Muscle layer of duodenum (tissue), 2 donors: ENCODE results near the gene FGFR2.

Source experiments
- H3K27ac ChIP-seq: one replicate; pipeline ENCODE4 v1.7.0; 2013; ENCODE audit warnings: mild to moderate bottlenecking, low read length
- H3K27me3 ChIP-seq: one replicate; pipeline ENCODE4 v1.7.0; 2013; ENCODE audit warnings: low read depth, mild to moderate bottlenecking, control low read depth, low read length
- H3K36me3 ChIP-seq, 2 donors: one replicate each; pipeline ENCODE4 v1.7.0; 2013; ENCODE audit warnings: low read length in 2 of 2, control low read depth in 1 of 2, mild to moderate bottlenecking in 1 of 2; ENCODE audit not compliant: insufficient read depth in 2 of 2, control insufficient read depth in 1 of 2
- H3K4me1 ChIP-seq, 2 donors: one replicate each; pipeline ENCODE4 v1.7.0; 2013; ENCODE audit warnings: low read length in 2 of 2, mild to moderate bottlenecking in 2 of 2, control low read depth in 1 of 2, moderate library complexity in 1 of 2; ENCODE audit not compliant: insufficient read depth in 2 of 2, control insufficient read depth in 1 of 2
- H3K4me3 ChIP-seq, 2 donors: one replicate each; pipeline ENCODE4 v1.7.0; 2013; ENCODE audit warnings: low read length in 2 of 2, low read depth in 1 of 2, mild to moderate bottlenecking in 1 of 2
- H3K9me3 ChIP-seq, 2 donors: one replicate each; pipeline ENCODE4 v1.7.0; 2013; ENCODE audit warnings: low read length in 2 of 2, control low read depth in 1 of 2, mild to moderate bottlenecking in 1 of 2; ENCODE audit not compliant: control insufficient read depth in 1 of 2
- donor health status: healthy.

The FGFR2 gene

GRCh38 chr10:121624836-121625486 lies 26.7 kb upstream of the FGFR2 start:
- H3K9me3 ChIP-seq = no peaks in the 10 kb centered on the region
- no peak overlapping the region for H3K27ac ChIP-seq
- no peaks in the 10 kb centered on the region for H3K36me3 ChIP-seq
- H3K4me3 ChIP-seq = no peak overlapping the region
- no peaks in the 10 kb centered on the region for H3K27me3 ChIP-seq
- H3K4me1 ChIP-seq = peaks cover 0 to 18% of the 10 kb centered on the region in 2 donors

- H3K27ac ChIP-seq = no peak overlapping the region
- peaks cover 8 to 10% of the 10 kb centered on the region in 2 donors for H3K9me3 ChIP-seq
- H3K4me3 ChIP-seq = no peak overlapping the region
- no peaks in the 10 kb centered on the region for H3K27me3 ChIP-seq
- H3K36me3 ChIP-seq = no peaks in the 10 kb centered on the region
- no peaks in the 10 kb centered on the region for H3K4me1 ChIP-seq
Measured at GRCh38 chr10:121618906-121619305, 20.7 kb upstream of the FGFR2 start.

- Histone ChIP-seq H3K9me3 (peaks cover 8 to 10% of the 10 kb centered on the region in 2 donors), H3K4me3 (no peak overlapping the region), H3K36me3 (no peaks in the 10 kb centered on the region), H3K27ac (no peak overlapping the region), H3K4me1 (no peaks in the 10 kb centered on the region), H3K27me3 (no peaks in the 10 kb centered on the region)
Measured at GRCh38 chr10:121617176-121617575, 18.9 kb upstream of the FGFR2 start.

- Histone ChIP-seq H3K36me3 (no peaks in the 10 kb centered on the region), H3K9me3 (peaks cover 8 to 10% of the 10 kb centered on the region in 2 donors), H3K27ac (no peak overlapping the region)
Measured at GRCh38 chr10:121616291-121616690, 18.0 kb upstream of the FGFR2 start.

GRCh38 chr10:121615836-121616235 lies 17.6 kb upstream of the FGFR2 start:
- no peak overlapping the region for H3K27ac ChIP-seq
- no peaks in the 10 kb centered on the region for H3K27me3 ChIP-seq
- H3K4me3 ChIP-seq = no peak overlapping the region
- no peaks in the 10 kb centered on the region for H3K4me1 ChIP-seq
- H3K36me3 ChIP-seq = no peaks in the 10 kb centered on the region
- H3K9me3 ChIP-seq = peaks cover 8 to 10% of the 10 kb centered on the region in 2 donors

More at GRCh38 chr10:121616291-121616690, 18.0 kb upstream of the FGFR2 start:
- H3K4me3 ChIP-seq = no peak overlapping the region
- H3K4me1 ChIP-seq = no peaks in the 10 kb centered on the region
- H3K27me3 ChIP-seq = no peaks in the 10 kb centered on the region

GRCh38 chr10:121615435-121615793 lies 17.2 kb upstream of the FGFR2 start:
- Histone ChIP-seq H3K4me1 (no peaks in the 10 kb centered on the region), H3K4me3 (no peak overlapping the region), H3K9me3 (peaks cover 8 to 10% of the 10 kb centered on the region in 2 donors), H3K27ac (no peak overlapping the region), H3K36me3 (no peaks in the 10 kb centered on the region), H3K27me3 (no peaks in the 10 kb centered on the region)

GRCh38 chr10:121614613-121615434 lies 16.6 kb upstream of the FGFR2 start:
- Histone ChIP-seq H3K9me3 (peaks cover 8 to 10% of the 10 kb centered on the region in 2 donors), H3K4me1 (no peaks in the 10 kb centered on the region), H3K27ac (no peak overlapping the region), H3K4me3 (no peak overlapping the region), H3K27me3 (no peaks in the 10 kb centered on the region), H3K36me3 (no peaks in the 10 kb centered on the region)

- no peaks in the 10 kb centered on the region for H3K27me3 ChIP-seq
- H3K9me3 ChIP-seq = peaks cover under 1 to 3% of the 10 kb centered on the region in 2 donors
- no peak overlapping the region for H3K4me3 ChIP-seq
- H3K4me1 ChIP-seq = no peaks in the 10 kb centered on the region
- no peaks in the 10 kb centered on the region for H3K36me3 ChIP-seq
- H3K27ac ChIP-seq = no peak overlapping the region
Measured at GRCh38 chr10:121613456-121613855, 15.2 kb upstream of the FGFR2 start.

GRCh38 chr10:121611393-121612159 lies 13.3 kb upstream of the FGFR2 start:
- H3K27ac ChIP-seq = no peak overlapping the region
- H3K27me3 ChIP-seq = no peaks in the 10 kb centered on the region
- no peak overlapping the region for H3K4me3 ChIP-seq
- H3K9me3 ChIP-seq = no peaks in the 10 kb centered on the region
- no peaks in the 10 kb centered on the region for H3K4me1 ChIP-seq
- H3K36me3 ChIP-seq = no peaks in the 10 kb centered on the region

- H3K4me1 ChIP-seq = no peaks in the 10 kb centered on the region
- H3K36me3 ChIP-seq = no peaks in the 10 kb centered on the region
- H3K4me3 ChIP-seq = no peak overlapping the region
- H3K27me3 ChIP-seq = no peaks in the 10 kb centered on the region
- no peak overlapping the region for H3K27ac ChIP-seq
- no peaks in the 10 kb centered on the region for H3K9me3 ChIP-seq
Measured at GRCh38 chr10:121610798-121611323, 12.6 kb upstream of the FGFR2 start.
